ENCODE results near the gene THY1.
"Not testable (repeated sequence)": the region's sequence is repeated elsewhere in the genome, so short reads cannot be mapped to it uniquely, and the experiment has no call there.

THY1 gene

GRCh38 chr11:119446871-119447663 lies 24.1 kb upstream of the THY1 start:
- H3K4me3 ChIP-seq (ENCODE audit: low read depth, low read length): no peak overlapping the region
- CTCF ChIA-PET: interaction anchor here (0.6 to 1.4 kb wide), 5 partner anchors 27 to 109 kb away, joined by 3 to 4 read pairs (median 3); partner anchors contain the start of gene USP2
- TF ChIP-seq, protein P1, sequence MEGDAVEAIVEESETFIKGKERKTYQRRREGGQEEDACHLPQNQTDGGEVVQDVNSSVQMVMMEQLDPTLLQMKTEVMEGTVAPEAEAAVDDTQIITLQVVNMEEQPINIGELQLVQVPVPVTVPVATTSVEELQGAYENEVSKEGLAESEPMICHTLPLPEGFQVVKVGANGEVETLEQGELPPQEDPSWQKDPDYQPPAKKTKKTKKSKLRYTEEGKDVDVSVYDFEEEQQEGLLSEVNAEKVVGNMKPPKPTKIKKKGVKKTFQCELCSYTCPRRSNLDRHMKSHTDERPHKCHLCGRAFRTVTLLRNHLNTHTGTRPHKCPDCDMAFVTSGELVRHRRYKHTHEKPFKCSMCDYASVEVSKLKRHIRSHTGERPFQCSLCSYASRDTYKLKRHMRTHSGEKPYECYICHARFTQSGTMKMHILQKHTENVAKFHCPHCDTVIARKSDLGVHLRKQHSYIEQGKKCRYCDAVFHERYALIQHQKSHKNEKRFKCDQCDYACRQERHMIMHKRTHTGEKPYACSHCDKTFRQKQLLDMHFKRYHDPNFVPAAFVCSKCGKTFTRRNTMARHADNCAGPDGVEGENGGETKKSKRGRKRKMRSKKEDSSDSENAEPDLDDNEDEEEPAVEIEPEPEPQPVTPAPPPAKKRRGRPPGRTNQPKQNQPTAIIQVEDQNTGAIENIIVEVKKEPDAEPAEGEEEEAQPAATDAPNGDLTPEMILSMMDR (IDR thresholded peaks at IDR 0.05; ENCODE audit: insufficient read depth, low read length, missing control alignments): no peak
- POLR2A ChIA-PET: no interaction called here
- no peak for DNase-seq (ENCODE audit: low read depth, low spot score)

GRCh38 chr11:119446434-119446833 lies 23.5 kb upstream of the THY1 start:
- no peak for DNase-seq (ENCODE audit: low read depth, low spot score)
- H3K4me3 ChIP-seq (ENCODE audit: low read depth, low read length): no peak overlapping the region
- ChIA-PET POLR2A (no interaction called here), CTCF (interaction anchor here (1.2 to 1.5 kb wide), 2 partner anchors 73 to 108 kb away, joined by 3 read pairs; no protein-coding TSS in a partner anchor)
- TF ChIP-seq, protein P1 (IDR thresholded peaks at IDR 0.05; ENCODE audit: insufficient read depth, low read length, missing control alignments): no peak

- DNase-seq (ENCODE audit: low read depth, low spot score): no peak
- H3K4me3 ChIP-seq (ENCODE audit: low read depth, low read length): no peak overlapping the region
- ChIA-PET CTCF (interaction anchor here (1.2 to 1.5 kb wide), 2 partner anchors 72 to 107 kb away, joined by 3 read pairs; no protein-coding TSS in a partner anchor), POLR2A (interaction anchor here (1.0 kb wide), 1 partner anchor 23 kb away, joined by 3 read pairs; the partner anchor contains the start of gene THY1)
- TF ChIP-seq, protein P1 (IDR thresholded peaks at IDR 0.05; ENCODE audit: insufficient read depth, low read length, missing control alignments): no peak
Measured at GRCh38 chr11:119445850-119446249, 22.9 kb upstream of the THY1 start.

GRCh38 chr11:119445379-119445778 lies 22.4 kb upstream of the THY1 start:
- ChIA-PET POLR2A (interaction anchor here (1.0 kb wide), 1 partner anchor 23 kb away, joined by 3 read pairs; the partner anchor contains the start of gene THY1), CTCF (interaction anchor here (1.0 to 1.5 kb wide), 2 partner anchors 25 to 107 kb away, joined by 3 to 4 read pairs; no protein-coding TSS in a partner anchor)
- TF ChIP-seq, protein P1 (IDR thresholded peaks at IDR 0.05; ENCODE audit: insufficient read depth, low read length, missing control alignments): no peak
- H3K4me3 ChIP-seq (ENCODE audit: low read depth, low read length): no peak overlapping the region
- no peak for DNase-seq (ENCODE audit: low read depth, low spot score)

DNA sequence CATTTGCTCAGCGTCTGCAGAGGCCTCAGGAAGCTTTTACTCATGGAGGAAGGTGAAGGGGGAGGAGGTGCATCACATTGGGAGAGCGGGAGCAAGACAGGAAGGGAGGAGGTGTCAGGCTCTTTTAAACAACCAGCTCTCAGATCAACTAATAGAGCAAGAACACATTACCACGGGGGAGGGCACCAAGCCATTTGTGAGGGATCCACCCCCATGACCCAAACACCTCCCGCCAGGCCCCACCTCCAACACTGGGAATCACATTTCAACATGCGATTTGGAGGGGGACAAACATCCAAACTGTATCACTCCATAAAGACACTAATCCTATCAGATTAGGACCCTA lies 18.9 kb upstream of the THY1 start:
- no peak for DNase-seq (ENCODE audit: low read depth, low spot score)
- TF ChIP-seq, protein P1 (IDR thresholded peaks at IDR 0.05; ENCODE audit: insufficient read depth, low read length, missing control alignments): no peak
- no peak overlapping the region for H3K4me3 ChIP-seq (ENCODE audit: low read depth, low read length)
- ChIA-PET CTCF (no interaction called here), POLR2A (no interaction called here)

GRCh38 chr11:119438599-119438998 lies 15.6 kb upstream of the THY1 start:
- DNase-seq (ENCODE audit: low read depth, low spot score): no peak
- TF ChIP-seq, protein P1 (IDR thresholded peaks at IDR 0.05; ENCODE audit: insufficient read depth, low read length, missing control alignments): no peak
- H3K4me3 ChIP-seq (ENCODE audit: low read depth, low read length): no peak overlapping the region
- ChIA-PET POLR2A (no interaction called here), CTCF (interaction anchor here (0.8 to 1.4 kb wide), 4 partner anchors 10 to 64 kb away, joined by 3 to 5 read pairs (median 3); no protein-coding TSS in a partner anchor)

GRCh38 chr11:119437521-119437920 lies 14.5 kb upstream of the THY1 start:
- H3K4me3 ChIP-seq (ENCODE audit: low read depth, low read length); DNase-seq (ENCODE audit: low read depth, low spot score): not testable (repeated sequence)
- CTCF ChIA-PET: interaction anchor here (1.0 kb wide), 1 partner anchor 81 kb away, joined by 4 read pairs; no protein-coding TSS in a partner anchor
- POLR2A ChIA-PET: interaction anchor here (0.7 kb wide), 1 partner anchor 317 kb away, joined by 4 read pairs; no protein-coding TSS in a partner anchor
